HepG2 (cell line): Measurements from ENCODE around the gene MED13L. TPM values are rescaled to one million over a fixed set of nuclear protein-coding genes. Genes with fewer than 3 reads are reported as not detected.

ENCODE experiments used
- ATAC-seq: fragments of 200-7000 bp; cut with Tn5 transposase; 3 replicates; pipeline ENCODE4 v1.9.1; 2020; ENCODE audit warnings: mild to moderate bottlenecking, moderate library complexity
- BruUV-seq: library from RNA; stranded (reverse); fragments of 400-500 nt; replicated peaks from 2 replicates; lab custom pipeline; 2021; lab: Mats Ljungman, UMichigan
- CTCF ChIA-PET: fragments of 300-600 bp; formaldehyde crosslinking; extraction: SDS; loops from one replicate; lab custom pipeline; 2021; ENCODE audit warnings: low total read pairs, inconsistent platforms, low intra/inter-chr PET ratio; lab: Yijun Ruan, JAX
- POLR2A ChIA-PET: fragments of 350-600 bp; sonication (Branson Sonifier 250); formaldehyde crosslinking; loops from one replicate; lab custom pipeline; 2020; ENCODE audit warnings: antibody characterized with exemption, inconsistent platforms; lab: Yijun Ruan, JAX
- DNase-seq: peaks from one replicate; pipeline ENCODE4 v3.0.0-alpha.2; 2015; ENCODE audit warnings: low spot score
- FAIRE-seq: peaks from 3 replicates; lab custom pipeline; 2011; peaks lifted over from hg19 to GRCh38; lab: Jason Lieb, UNC
- H2AFZ ChIP-seq: one replicate; pipeline ENCODE4 v1.6.1; 2011; ENCODE audit warnings: low read length, inconsistent platforms
- H3K27ac ChIP-seq: fragments of 300-600 bp; 3 replicates; pipeline ENCODE4 v1.8.0; 2011; ENCODE audit warnings: mixed run types, mild to moderate bottlenecking, mixed read lengths, low read length, inconsistent platforms; ENCODE audit not compliant: insufficient read depth; ENCODE audit errors: extremely low read length
- H3K27me3 ChIP-seq, 2 experiments: fragments of 200-600 bp in 1 of 2; 2 replicates in 1 of 2; 3 replicates in 1 of 2; pipeline versions ENCODE4 v1.6.0 to v1.8.0; 2011; ENCODE audit warnings: low read length in 2 of 2, mild to moderate bottlenecking in 2 of 2, moderate library complexity in 2 of 2, inconsistent platforms in 1 of 2; ENCODE audit not compliant: insufficient read depth in 2 of 2, control insufficient read depth in 1 of 2
- H3K36me3 ChIP-seq, 2 experiments: fragments of 200-600 bp in 1 of 2; replicated peaks in 1 of 2; 2 replicates in 1 of 2; 3 replicates in 1 of 2; pipeline versions ENCODE4 v1.5.1 to v1.8.0; 2011; ENCODE audit warnings: low read length in 2 of 2, inconsistent platforms in 1 of 2; ENCODE audit not compliant: insufficient read depth in 2 of 2, control insufficient read depth in 1 of 2
- H3K4me1 ChIP-seq: 2 replicates; pipeline ENCODE4 v1.5.1; 2012; ENCODE audit warnings: low read length, inconsistent platforms; ENCODE audit not compliant: insufficient read depth
- H3K4me2 ChIP-seq: 2 replicates; pipeline ENCODE4 v1.6.0; 2011; ENCODE audit warnings: low read depth, low read length, inconsistent platforms
- H3K4me3 ChIP-seq, 3 experiments: fragments of 200-600 bp in 1 of 3; sonication (generic), shearing (Covaris generic) in 1 of 3; replicated peaks in 1 of 3; 2 replicates each; pipeline ENCODE4 v1.5.1; 2011 to 2016; ENCODE audit warnings: low read length in 3 of 3, inconsistent platforms in 2 of 3, low read depth in 2 of 3, mild to moderate bottlenecking in 2 of 3, control low read depth in 1 of 3, mixed read lengths in 1 of 3; ENCODE audit not compliant: insufficient read depth in 1 of 3
- H3K79me2 ChIP-seq: one replicate; pipeline ENCODE4 v1.6.1; 2011; ENCODE audit warnings: low read length, inconsistent platforms; ENCODE audit not compliant: insufficient read depth
- H3K9ac ChIP-seq: 2 replicates; pipeline ENCODE4 v1.6.0; 2011; ENCODE audit warnings: mild to moderate bottlenecking, low read depth, low read length, inconsistent platforms; ENCODE audit not compliant: insufficient read depth
- H3K9me3 ChIP-seq: 2 replicates; pipeline ENCODE4 v1.5.1; 2012; ENCODE audit warnings: mild to moderate bottlenecking, low read length
- H4K20me1 ChIP-seq: 2 replicates; pipeline ENCODE4 v1.6.0; 2011; ENCODE audit warnings: inconsistent platforms, mild to moderate bottlenecking, low read length, moderate library complexity; ENCODE audit not compliant: insufficient read depth
- FIP1L1 ChIP-seq: fragments of 200-400 bp; formaldehyde crosslinking; IDR thresholded peaks from 2 replicates; pipeline ENCODE4 v1.6.1; 2018; ENCODE audit warnings: low read depth, mild to moderate bottlenecking, low read length, moderate library complexity, borderline replicate concordance; ENCODE audit not compliant: insufficient read depth
- GTF2F1 ChIP-seq: fragments of 150-350 bp; IDR thresholded peaks from 2 replicates; pipeline ENCODE4 v1.6.1; 2014; ENCODE audit warnings: low read length
- JDP2 ChIP-seq: sonication (generic); formaldehyde crosslinking; IDR thresholded peaks from 2 replicates; pipeline ENCODE4 v1.8.1; 2022; ENCODE audit warnings: missing genetic modification reagents, borderline replicate concordance
- NFIC ChIP-seq: IDR thresholded peaks from 2 replicates; pipeline ENCODE4 v1.6.1; 2012; ENCODE audit warnings: mild to moderate bottlenecking, low read length, inconsistent platforms
- RFXANK ChIP-seq: IDR thresholded peaks from 2 replicates; pipeline ENCODE4 v1.6.1; 2016
- SMAD3 ChIP-seq: sonication (generic); formaldehyde crosslinking; IDR thresholded peaks from 2 replicates; pipeline ENCODE4 v1.4.0; 2020; ENCODE audit warnings: missing genetic modification reagents
- ZFAT ChIP-seq: sonication (generic); formaldehyde crosslinking; conservative IDR thresholded peaks from 2 replicates; pipeline ENCODE4 v1.8.1; 2023; ENCODE audit warnings: missing genetic modification reagents, inconsistent platforms
- WGBS: methylation state at CpG from one replicate; pipeline ENCODE4 v1.1.6; 2017; ENCODE audit warnings: low lambda C conversion rate; 5-methylcytosine and 5-hydroxymethylcytosine counted together
- in situ Hi-C: cut with HindIII; loops from 2 replicates; pipeline ENCODE4 v1.10.0; 2017; ENCODE audit warnings: low pct_unique_long_range_greater_than_20kb; ENCODE audit not compliant: extremely low pct_ligation_motif_present
- intact Hi-C: fragments of 100-400 bp; cut with micrococcal nuclease; formaldehyde crosslinking; loops from one replicate; pipeline ENCODE4 v1.10.0; 2022; ENCODE audit not compliant: unreplicated experiment
- polyA plus RNA-seq, 8 experiments: library from polyadenylated mRNA; depleted of rRNA in 3 of 8; stranded (reverse) in 7 of 8; unstranded in 1 of 8; fragments of >200 nt; fragmentation: Illumina TruSeq in 4 of 8; extraction: Trizol in 4 of 8; gene quantifications; 2 replicates each; pipeline versions ENCODE4 v1.2.1 to v1.2.3, GENCODE V29; 2011 to 2016; ENCODE audit warnings: low read depth in 4 of 8, missing spikeins in 1 of 8, mixed read lengths in 1 of 8; ENCODE audit not compliant: insufficient read depth in 1 of 8
- total RNA-seq, 5 experiments: library from RNA; depleted of rRNA; stranded (reverse); fragments of >200 nt; fragmentation: Illumina TruSeq; extraction: Trizol; gene quantifications; 2 replicates each; pipeline ENCODE4 v1.2.3, GENCODE V29; 2016; ENCODE audit warnings: low read depth in 1 of 5
- TF ChIP-seq, protein P1 (sequence below): sonication (generic); formaldehyde crosslinking; IDR thresholded peaks from 2 replicates; pipeline ENCODE4 v1.9.0; 2021; ENCODE audit warnings: missing genetic modification reagents, mild to moderate bottlenecking, borderline replicate concordance

The MED13L gene
- total and polyA plus RNA-seq, 2 of the 13 experiments (the other 11 are each of a cell fraction or from before 2014, with no cell fraction given): 24.8 to 38.9 TPM

DNA sequence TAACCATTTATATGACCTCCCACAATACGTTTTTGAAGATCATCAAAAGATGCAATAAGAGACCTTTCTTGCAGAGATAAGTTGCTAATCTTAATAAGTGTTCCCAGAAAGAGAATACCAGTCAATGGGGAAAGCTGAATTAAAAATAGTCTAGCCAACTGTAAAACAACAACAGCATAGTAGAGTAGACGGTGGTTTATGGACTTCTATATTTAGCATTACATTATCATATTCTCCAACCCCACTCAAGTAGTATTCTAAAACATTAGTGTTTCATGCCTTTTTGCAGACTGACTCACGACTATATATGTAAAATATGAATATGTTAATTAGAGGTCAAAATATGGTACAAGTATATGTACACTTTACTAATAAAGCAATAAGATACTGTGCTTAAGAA is 218.9 kb downstream of the MED13L start:
- POLR2A ChIA-PET: no interaction called here
- no peak overlapping the region for H3K4me3 ChIP-seq
- H3K27ac ChIP-seq: no peak overlapping the region
- CTCF ChIA-PET: no interaction called here
- no peak overlapping the region for H3K4me2 ChIP-seq
- no peaks in the 10 kb centered on the region for H3K36me3 ChIP-seq
- H3K9me3 ChIP-seq: no peaks in the 10 kb centered on the region
- in situ Hi-C loops: no loop called here
- peaks cover 18% of the 10 kb centered on the region for H3K4me1 ChIP-seq
- BruUV-seq: no TSS peak
- no peaks in the 10 kb centered on the region for H3K27me3 ChIP-seq
- no peak overlapping the region for H2AFZ ChIP-seq
- no peak for ATAC-seq
- peaks cover 4% of the 10 kb centered on the region; the same call in 1 of the 2 replicates for H4K20me1 ChIP-seq
- H3K9ac ChIP-seq: no peak overlapping the region
- H3K79me2 ChIP-seq: no peaks in the 10 kb centered on the region
- 97% methylated on average over 3 of the region's 3 CpGs for WGBS
- no peak for DNase-seq
- intact Hi-C loops: no loop called here
- no peak for FAIRE-seq
- TF ChIP-seq GTF2F1: no peak
- TF ChIP-seq, all 625 proteins: peak for 0

DNA sequence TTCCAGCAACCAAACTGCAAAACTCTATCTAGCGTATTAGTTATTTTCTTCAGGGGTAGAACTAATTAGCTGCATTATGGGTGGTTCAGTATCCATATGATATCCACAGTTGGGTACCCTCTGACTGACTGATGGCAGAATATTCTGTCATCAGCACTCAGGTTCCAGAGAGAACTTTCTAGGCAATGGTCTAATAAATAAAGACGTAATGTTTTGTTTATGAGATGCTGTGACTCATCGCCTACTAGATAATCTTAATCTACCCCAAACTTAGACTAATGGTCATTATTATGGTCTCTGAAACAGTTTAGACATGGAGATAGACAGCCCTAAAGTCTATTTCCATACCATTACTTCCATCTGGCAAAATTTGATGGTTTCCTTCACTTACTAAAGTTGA is 220.1 kb downstream of the MED13L start:
- FAIRE-seq (no peak), DNase-seq (no peak), ATAC-seq (no peak)
- CTCF ChIA-PET: no interaction called here
- no TSS peak for BruUV-seq
- H2AFZ ChIP-seq: no peak overlapping the region
- no peak overlapping the region for H3K4me2 ChIP-seq
- H3K27ac ChIP-seq: no peak overlapping the region
- WGBS: 100% methylated on average over 3 of the region's 3 CpGs
- POLR2A ChIA-PET: no interaction called here
- H3K4me1 ChIP-seq: peaks cover 22% of the 10 kb centered on the region
- no peaks in the 10 kb centered on the region for H3K27me3 ChIP-seq
- H4K20me1 ChIP-seq: peaks cover 4% of the 10 kb centered on the region; the same call in 1 of the 2 replicates
- TF ChIP-seq, protein P1, sequence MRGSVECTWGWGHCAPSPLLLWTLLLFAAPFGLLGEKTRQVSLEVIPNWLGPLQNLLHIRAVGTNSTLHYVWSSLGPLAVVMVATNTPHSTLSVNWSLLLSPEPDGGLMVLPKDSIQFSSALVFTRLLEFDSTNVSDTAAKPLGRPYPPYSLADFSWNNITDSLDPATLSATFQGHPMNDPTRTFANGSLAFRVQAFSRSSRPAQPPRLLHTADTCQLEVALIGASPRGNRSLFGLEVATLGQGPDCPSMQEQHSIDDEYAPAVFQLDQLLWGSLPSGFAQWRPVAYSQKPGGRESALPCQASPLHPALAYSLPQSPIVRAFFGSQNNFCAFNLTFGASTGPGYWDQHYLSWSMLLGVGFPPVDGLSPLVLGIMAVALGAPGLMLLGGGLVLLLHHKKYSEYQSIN: no peak
- TF ChIP-seq FIP1L1: no peak
- TF ChIP-seq RFXANK (CRISPR knock-in tag): no peak
- no peak for TF ChIP-seq NFIC
- TF ChIP-seq JDP2 (CRISPR knock-in tag): no peak
- TF ChIP-seq SMAD3 (CRISPR knock-in tag): no peak
- no peak for TF ChIP-seq ZFAT (CRISPR knock-in tag)
- no peak overlapping the region for H3K4me3 ChIP-seq
- H3K36me3 ChIP-seq: no peaks in the 10 kb centered on the region
- H3K79me2 ChIP-seq: no peaks in the 10 kb centered on the region
- intact Hi-C loops (no loop called here), in situ Hi-C loops (no loop called here)
- H3K9me3 ChIP-seq: no peaks in the 10 kb centered on the region
- H3K9ac ChIP-seq: no peak overlapping the region
